Measurements from ENCODE around the gene KIRREL3. TPM values are rescaled to one million over a fixed set of nuclear protein-coding genes. Genes with fewer than 3 reads are reported as not detected.

KIRREL3 gene
- polyA plus RNA-seq, 2 of the 4 experiments (the other 2 are of a cell fraction), result 3.0 to 11.0 TPM

DNA sequence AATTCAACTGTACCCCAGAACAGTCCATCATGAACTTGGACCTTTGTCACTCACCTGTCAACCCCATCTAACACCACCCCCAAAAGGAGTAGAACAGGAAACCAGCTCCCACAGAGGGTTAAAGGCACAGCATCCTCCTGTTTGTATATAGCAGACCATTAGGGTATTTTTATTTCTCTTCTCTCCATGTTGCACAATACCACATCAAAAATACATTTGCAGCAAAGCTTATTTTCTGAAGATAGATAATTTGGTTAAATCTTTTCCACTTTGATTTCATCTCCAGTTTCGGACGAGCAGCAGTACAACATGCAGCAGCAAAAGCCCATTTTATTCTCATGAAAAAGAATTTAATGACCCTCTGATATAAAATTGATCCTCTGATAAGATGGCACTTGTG, 103.1 kb downstream of the KIRREL3 start:
- FAIRE-seq, result no peak
- WGBS (ENCODE audit: missing lambda C conversion rate), result 74% methylated on average over 2 of the region's 2 CpGs
- no peak for ATAC-seq
- POLR2A ChIA-PET, result no interaction called here
- no peak overlapping the region for H3K4me3 ChIP-seq
- no peaks in the 10 kb centered on the region for H3K4me1 ChIP-seq
- TF ChIP-seq, protein P1, sequence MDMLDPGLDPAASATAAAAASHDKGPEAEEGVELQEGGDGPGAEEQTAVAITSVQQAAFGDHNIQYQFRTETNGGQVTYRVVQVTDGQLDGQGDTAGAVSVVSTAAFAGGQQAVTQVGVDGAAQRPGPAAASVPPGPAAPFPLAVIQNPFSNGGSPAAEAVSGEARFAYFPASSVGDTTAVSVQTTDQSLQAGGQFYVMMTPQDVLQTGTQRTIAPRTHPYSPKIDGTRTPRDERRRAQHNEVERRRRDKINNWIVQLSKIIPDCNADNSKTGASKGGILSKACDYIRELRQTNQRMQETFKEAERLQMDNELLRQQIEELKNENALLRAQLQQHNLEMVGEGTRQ (IDR thresholded peaks at IDR 0.05), result no peak
- H3K4me2 ChIP-seq, result no peak overlapping the region
- no peak for DNase-seq (ENCODE audit: low read depth in 1 of 2, low spot score in 1 of 2)
- CTCF ChIA-PET, result no interaction called here
- H3K9me3 ChIP-seq, result peaks cover 10% of the 10 kb centered on the region; the same call in 2 of the 3 replicates
- no peak overlapping the region for H3K27ac ChIP-seq

DNA sequence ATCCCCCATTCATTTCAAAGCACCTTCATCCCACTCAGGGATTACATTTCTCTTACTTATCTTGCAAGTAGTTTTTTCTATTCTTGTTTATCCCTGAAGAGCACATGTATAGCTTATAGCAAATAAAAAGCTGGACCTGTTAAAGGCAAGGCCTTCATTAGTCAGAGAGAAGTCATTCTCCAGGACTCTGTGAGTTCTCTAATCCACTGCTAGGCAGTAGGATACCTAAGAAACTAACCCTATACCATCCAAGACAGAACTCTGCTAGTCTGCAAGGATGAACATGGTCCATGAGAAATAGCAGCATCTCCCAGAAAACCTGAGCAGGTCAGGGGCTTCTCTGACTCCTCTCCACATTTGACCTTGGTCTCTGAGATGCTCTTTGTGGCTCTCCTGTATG, 104.5 kb downstream of the KIRREL3 start:
- FAIRE-seq (no peak), DNase-seq (ENCODE audit: low read depth in 1 of 2, low spot score in 1 of 2) (no peak), ATAC-seq (no peak)
- TF ChIP-seq KDM1A (IDR thresholded peaks at IDR 0.05; ENCODE audit: low read depth) (no peak), RCOR1 (IDR thresholded peaks at IDR 0.05; ENCODE audit: low read depth, low read length) (no peak), SMC3 (IDR thresholded peaks at IDR 0.05) (no peak), GATA3 (IDR thresholded peaks at IDR 0.05; ENCODE audit: borderline replicate concordance) (no peak), SREBF2 (IDR thresholded peaks at IDR 0.05) (no peak), EP300 (IDR thresholded peaks at IDR 0.05) (no peak), RARB (CRISPR knock-in tag; IDR thresholded peaks at IDR 0.05) (no peak)
- TF ChIP-seq, protein P2, sequence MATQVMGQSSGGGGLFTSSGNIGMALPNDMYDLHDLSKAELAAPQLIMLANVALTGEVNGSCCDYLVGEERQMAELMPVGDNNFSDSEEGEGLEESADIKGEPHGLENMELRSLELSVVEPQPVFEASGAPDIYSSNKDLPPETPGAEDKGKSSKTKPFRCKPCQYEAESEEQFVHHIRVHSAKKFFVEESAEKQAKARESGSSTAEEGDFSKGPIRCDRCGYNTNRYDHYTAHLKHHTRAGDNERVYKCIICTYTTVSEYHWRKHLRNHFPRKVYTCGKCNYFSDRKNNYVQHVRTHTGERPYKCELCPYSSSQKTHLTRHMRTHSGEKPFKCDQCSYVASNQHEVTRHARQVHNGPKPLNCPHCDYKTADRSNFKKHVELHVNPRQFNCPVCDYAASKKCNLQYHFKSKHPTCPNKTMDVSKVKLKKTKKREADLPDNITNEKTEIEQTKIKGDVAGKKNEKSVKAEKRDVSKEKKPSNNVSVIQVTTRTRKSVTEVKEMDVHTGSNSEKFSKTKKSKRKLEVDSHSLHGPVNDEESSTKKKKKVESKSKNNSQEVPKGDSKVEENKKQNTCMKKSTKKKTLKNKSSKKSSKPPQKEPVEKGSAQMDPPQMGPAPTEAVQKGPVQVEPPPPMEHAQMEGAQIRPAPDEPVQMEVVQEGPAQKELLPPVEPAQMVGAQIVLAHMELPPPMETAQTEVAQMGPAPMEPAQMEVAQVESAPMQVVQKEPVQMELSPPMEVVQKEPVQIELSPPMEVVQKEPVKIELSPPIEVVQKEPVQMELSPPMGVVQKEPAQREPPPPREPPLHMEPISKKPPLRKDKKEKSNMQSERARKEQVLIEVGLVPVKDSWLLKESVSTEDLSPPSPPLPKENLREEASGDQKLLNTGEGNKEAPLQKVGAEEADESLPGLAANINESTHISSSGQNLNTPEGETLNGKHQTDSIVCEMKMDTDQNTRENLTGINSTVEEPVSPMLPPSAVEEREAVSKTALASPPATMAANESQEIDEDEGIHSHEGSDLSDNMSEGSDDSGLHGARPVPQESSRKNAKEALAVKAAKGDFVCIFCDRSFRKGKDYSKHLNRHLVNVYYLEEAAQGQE (IDR thresholded peaks at IDR 0.05), result no peak
- CTCF ChIA-PET, result no interaction called here
- Histone ChIP-seq H3K27ac (no peak overlapping the region), H3K4me3 (no peak overlapping the region), H3K9me3 (peaks cover 10% of the 10 kb centered on the region; the same call in 2 of the 3 replicates), H3K4me1 (no peaks in the 10 kb centered on the region), H3K4me2 (no peak overlapping the region)
- POLR2A ChIA-PET, result no interaction called here

DNA sequence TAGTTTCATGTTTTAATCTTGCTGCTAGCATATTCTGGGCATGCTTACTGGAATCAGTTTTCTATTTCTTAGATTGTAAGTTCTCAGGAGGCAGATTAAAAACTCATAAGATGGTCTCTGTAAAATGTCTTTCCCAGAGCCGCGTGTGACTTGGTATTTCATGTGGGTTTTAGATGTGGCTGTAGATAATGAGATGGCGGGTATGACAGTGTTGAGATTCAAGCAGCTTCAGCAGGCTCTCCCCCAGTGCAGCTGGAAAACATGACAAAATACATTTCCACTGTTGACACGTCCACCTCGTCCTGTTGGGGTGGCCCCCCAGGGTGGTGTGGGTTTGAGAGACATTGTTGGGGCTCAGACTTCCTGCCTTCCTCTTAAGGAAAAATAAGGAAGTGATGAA, 106.8 kb downstream of the KIRREL3 start:
- POLR2A ChIA-PET, result no interaction called here
- CTCF ChIA-PET, result no interaction called here
- Histone ChIP-seq H3K4me3 (no peak overlapping the region), H3K4me2 (no peak overlapping the region), H3K4me1 (no peaks in the 10 kb centered on the region), H3K9me3 (peaks cover 10% of the 10 kb centered on the region; the same call in 2 of the 3 replicates), H3K27ac (no peak overlapping the region)
- DNase-seq (ENCODE audit: low read depth in 1 of 2, low spot score in 1 of 2), result no peak
- TF ChIP-seq, protein P3, sequence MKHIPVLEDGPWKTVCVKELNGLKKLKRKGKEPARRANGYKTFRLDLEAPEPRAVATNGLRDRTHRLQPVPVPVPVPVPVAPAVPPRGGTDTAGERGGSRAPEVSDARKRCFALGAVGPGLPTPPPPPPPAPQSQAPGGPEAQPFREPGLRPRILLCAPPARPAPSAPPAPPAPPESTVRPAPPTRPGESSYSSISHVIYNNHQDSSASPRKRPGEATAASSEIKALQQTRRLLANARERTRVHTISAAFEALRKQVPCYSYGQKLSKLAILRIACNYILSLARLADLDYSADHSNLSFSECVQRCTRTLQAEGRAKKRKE (CRISPR knock-in tag; IDR thresholded peaks at IDR 0.05; ENCODE audit: low read depth), result no peak
- TF ChIP-seq, protein P4, sequence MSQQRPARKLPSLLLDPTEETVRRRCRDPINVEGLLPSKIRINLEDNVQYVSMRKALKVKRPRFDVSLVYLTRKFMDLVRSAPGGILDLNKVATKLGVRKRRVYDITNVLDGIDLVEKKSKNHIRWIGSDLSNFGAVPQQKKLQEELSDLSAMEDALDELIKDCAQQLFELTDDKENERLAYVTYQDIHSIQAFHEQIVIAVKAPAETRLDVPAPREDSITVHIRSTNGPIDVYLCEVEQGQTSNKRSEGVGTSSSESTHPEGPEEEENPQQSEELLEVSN (IDR thresholded peaks at IDR 0.05; ENCODE audit: borderline replicate concordance, low read depth), result no peak
- TF ChIP-seq CEBPB (IDR thresholded peaks at IDR 0.05) (no peak), ZFP36 (IDR thresholded peaks at IDR 0.05; ENCODE audit: borderline replicate concordance, partially characterized antibody) (no peak), RCOR1 (IDR thresholded peaks at IDR 0.05; ENCODE audit: low read depth, low read length) (no peak), JUNB (IDR thresholded peaks at IDR 0.05) (no peak), FOSB (CRISPR knock-in tag; IDR thresholded peaks at IDR 0.05) (no peak), EHMT2 (IDR thresholded peaks at IDR 0.05; ENCODE audit: low read depth) (no peak)
- TF ChIP-seq, protein P5, sequence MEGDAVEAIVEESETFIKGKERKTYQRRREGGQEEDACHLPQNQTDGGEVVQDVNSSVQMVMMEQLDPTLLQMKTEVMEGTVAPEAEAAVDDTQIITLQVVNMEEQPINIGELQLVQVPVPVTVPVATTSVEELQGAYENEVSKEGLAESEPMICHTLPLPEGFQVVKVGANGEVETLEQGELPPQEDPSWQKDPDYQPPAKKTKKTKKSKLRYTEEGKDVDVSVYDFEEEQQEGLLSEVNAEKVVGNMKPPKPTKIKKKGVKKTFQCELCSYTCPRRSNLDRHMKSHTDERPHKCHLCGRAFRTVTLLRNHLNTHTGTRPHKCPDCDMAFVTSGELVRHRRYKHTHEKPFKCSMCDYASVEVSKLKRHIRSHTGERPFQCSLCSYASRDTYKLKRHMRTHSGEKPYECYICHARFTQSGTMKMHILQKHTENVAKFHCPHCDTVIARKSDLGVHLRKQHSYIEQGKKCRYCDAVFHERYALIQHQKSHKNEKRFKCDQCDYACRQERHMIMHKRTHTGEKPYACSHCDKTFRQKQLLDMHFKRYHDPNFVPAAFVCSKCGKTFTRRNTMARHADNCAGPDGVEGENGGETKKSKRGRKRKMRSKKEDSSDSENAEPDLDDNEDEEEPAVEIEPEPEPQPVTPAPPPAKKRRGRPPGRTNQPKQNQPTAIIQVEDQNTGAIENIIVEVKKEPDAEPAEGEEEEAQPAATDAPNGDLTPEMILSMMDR (IDR thresholded peaks at IDR 0.05), result no peak
- TF ChIP-seq, protein P6, sequence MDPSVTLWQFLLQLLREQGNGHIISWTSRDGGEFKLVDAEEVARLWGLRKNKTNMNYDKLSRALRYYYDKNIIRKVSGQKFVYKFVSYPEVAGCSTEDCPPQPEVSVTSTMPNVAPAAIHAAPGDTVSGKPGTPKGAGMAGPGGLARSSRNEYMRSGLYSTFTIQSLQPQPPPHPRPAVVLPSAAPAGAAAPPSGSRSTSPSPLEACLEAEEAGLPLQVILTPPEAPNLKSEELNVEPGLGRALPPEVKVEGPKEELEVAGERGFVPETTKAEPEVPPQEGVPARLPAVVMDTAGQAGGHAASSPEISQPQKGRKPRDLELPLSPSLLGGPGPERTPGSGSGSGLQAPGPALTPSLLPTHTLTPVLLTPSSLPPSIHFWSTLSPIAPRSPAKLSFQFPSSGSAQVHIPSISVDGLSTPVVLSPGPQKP (IDR thresholded peaks at IDR 0.05; ENCODE audit: low read depth, low read length), result no peak
- TF ChIP-seq, protein P7, sequence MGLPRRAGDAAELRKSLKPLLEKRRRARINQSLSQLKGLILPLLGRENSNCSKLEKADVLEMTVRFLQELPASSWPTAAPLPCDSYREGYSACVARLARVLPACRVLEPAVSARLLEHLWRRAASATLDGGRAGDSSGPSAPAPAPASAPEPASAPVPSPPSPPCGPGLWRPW (IDR thresholded peaks at IDR 0.05), result no peak
- ATAC-seq, result no peak
- FAIRE-seq, result no peak
- WGBS (ENCODE audit: missing lambda C conversion rate), result 78% methylated on average over 5 of the region's 5 CpGs

Data from A549 (cell line).